ENCODE results near the gene GLT6D1. TPM values are rescaled to one million over a fixed set of nuclear protein-coding genes. Genes with fewer than 3 reads are reported as not detected.
A peak's percentile ranks its signal among the peaks of the same experiment; 100 is the strongest.

The GLT6D1 gene
- total RNA-seq, 1 donor from 2014 or later, result not detected

DNA sequence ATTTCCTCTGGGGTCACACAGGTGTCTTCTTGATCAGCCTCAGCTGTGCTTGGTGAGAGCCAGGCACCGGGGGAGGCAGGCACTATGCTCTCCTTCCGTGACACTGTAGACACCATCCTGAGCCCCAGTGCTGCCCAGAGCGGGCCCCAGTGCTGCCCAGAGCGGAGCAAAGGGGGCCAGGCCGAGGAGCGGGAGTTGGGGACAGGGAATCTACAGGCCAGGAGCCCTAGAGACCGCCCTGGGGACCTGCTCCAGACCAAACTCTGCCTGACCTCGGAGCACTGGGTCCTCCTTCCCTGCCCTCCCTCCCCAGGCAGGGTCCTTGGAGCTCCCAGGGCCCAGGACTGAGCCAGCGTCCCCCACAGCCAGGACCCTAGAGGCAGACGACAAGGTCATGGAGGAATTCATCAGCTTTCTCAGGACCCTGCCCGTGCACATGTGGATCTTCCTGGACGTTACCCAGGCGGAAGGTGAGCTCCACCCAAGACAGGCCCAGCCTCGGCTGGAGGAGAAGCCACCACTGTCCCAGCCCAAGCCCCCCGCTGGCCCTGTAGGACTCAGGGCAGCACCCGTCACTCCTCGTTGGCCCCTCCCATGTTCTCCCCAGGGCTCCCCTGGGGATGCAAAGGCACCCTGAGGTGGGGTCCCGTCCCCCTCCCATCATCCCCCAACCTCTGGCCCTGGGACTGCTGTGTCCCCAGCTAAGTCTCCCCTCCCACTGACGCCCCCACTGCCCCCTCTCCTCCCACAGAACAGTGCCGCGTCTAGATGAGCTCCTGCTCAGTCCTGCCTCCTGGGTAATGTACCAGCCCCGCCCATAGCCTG, 47.6 kb downstream of the GLT6D1 start:
- TF ChIP-seq, protein P1, sequence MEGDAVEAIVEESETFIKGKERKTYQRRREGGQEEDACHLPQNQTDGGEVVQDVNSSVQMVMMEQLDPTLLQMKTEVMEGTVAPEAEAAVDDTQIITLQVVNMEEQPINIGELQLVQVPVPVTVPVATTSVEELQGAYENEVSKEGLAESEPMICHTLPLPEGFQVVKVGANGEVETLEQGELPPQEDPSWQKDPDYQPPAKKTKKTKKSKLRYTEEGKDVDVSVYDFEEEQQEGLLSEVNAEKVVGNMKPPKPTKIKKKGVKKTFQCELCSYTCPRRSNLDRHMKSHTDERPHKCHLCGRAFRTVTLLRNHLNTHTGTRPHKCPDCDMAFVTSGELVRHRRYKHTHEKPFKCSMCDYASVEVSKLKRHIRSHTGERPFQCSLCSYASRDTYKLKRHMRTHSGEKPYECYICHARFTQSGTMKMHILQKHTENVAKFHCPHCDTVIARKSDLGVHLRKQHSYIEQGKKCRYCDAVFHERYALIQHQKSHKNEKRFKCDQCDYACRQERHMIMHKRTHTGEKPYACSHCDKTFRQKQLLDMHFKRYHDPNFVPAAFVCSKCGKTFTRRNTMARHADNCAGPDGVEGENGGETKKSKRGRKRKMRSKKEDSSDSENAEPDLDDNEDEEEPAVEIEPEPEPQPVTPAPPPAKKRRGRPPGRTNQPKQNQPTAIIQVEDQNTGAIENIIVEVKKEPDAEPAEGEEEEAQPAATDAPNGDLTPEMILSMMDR (conservative IDR thresholded peaks at IDR 0.05), result no peak
- Mint-ChIP-seq H3K9me3 (peaks cover 8% of the 10 kb centered on the region), H3K4me1 (no peaks in the 10 kb centered on the region), H3K27ac (ENCODE audit: unreplicated experiment) (no peak overlapping the region), H3K36me3 (ENCODE audit: low read depth) (no peaks in the 10 kb centered on the region), H3K4me3 (no peak overlapping the region), H3K27me3 (ENCODE audit: low read depth) (peaks cover 7% of the 10 kb centered on the region)
- DNase-seq (ENCODE audit: low read depth, low spot score), result no peak

DNA sequence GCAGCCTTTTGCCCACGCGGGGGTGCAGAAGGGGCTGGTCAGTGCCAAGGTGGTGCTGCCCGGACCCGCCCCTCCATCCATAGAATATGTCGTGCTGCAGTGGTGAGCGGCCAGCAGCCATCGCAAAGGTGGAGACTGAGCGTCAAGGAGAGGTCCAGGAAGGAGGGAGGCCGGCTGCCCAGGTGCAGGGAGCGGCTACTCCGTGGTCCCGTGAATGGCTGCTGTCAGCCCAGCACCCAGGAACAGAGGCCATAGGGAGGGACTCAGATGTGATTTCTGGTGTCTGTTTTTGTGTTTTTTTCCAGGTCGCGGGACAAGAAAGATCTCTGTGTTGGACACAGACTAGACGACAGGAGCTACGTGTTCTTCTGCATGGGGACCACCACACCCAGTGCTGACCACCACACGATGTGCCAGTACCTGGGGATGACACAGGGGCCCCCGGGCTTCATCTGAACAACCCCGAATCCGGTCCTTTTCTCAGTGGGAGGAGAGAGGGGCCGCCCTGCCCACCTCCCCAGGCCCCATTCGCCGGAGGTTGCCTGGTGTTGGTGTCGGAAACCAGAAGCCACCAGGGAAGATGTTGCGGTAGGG, 48.8 kb downstream of the GLT6D1 start:
- no peak overlapping the region for H3K4me3 Mint-ChIP-seq
- TF ChIP-seq, protein P1 (conservative IDR thresholded peaks at IDR 0.05), result no peak
- H3K27me3 Mint-ChIP-seq (ENCODE audit: low read depth), result peaks cover 3% of the 10 kb centered on the region
- H3K27ac Mint-ChIP-seq (ENCODE audit: unreplicated experiment), result no peak overlapping the region
- H3K4me1 Mint-ChIP-seq, result no peaks in the 10 kb centered on the region
- H3K36me3 Mint-ChIP-seq (ENCODE audit: low read depth), result no peaks in the 10 kb centered on the region
- H3K9me3 Mint-ChIP-seq, result peaks cover 8% of the 10 kb centered on the region
- no peak for DNase-seq (ENCODE audit: low read depth, low spot score)

DNA sequence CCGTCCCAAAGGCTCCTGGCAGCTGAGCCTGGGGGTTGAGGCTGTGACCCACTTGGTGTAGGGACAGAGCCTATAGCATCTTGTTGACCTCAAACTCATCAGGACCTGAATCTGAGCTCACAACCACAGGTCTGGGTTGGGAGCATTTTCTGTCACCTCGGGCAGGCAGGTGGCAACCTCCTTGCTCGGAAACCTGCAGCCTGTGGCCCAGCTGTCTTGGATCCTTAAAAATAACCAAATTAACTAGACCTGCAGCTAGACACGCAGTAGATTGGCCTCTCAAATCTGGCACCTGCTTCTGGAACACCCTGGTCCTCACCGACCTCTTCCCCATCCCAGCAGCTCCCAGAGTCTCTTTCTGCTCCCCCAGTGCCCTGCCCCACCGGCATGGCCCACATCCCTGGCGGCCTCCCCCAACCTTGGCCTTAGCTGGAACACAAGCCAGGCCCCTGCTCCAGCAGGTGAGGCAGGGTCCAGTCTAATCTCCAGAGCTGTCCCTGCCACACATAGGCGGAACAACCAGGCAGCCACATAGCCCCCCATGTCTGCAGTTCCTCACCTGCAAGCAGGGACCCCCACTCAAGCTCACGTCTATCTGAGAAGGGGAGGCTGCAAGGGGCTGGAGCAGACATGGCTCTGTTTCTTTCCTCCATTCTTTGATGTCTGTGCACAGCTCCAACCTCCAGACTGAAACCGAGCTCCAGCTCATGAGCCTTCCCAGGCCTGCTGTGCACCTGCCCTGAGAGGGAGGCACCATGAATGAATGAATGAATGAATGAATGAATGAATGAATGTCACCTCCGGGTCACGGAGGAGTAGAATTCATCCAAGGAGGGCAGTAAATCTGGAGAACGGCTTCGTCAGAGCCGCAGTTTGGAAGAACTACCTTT, 49.5 kb downstream of the GLT6D1 start:
- Mint-ChIP-seq H3K27ac (ENCODE audit: unreplicated experiment) (peak overlapping the region; percentile 35), H3K4me1 (no peaks in the 10 kb centered on the region), H3K27me3 (ENCODE audit: low read depth) (peaks cover under 1% of the 10 kb centered on the region), H3K4me3 (no peak overlapping the region), H3K36me3 (ENCODE audit: low read depth) (no peaks in the 10 kb centered on the region), H3K9me3 (peaks cover 3% of the 10 kb centered on the region)
- TF ChIP-seq, protein P1 (conservative IDR thresholded peaks at IDR 0.05), result no peak
- DNase-seq (ENCODE audit: low read depth, low spot score), result no peak

DNA sequence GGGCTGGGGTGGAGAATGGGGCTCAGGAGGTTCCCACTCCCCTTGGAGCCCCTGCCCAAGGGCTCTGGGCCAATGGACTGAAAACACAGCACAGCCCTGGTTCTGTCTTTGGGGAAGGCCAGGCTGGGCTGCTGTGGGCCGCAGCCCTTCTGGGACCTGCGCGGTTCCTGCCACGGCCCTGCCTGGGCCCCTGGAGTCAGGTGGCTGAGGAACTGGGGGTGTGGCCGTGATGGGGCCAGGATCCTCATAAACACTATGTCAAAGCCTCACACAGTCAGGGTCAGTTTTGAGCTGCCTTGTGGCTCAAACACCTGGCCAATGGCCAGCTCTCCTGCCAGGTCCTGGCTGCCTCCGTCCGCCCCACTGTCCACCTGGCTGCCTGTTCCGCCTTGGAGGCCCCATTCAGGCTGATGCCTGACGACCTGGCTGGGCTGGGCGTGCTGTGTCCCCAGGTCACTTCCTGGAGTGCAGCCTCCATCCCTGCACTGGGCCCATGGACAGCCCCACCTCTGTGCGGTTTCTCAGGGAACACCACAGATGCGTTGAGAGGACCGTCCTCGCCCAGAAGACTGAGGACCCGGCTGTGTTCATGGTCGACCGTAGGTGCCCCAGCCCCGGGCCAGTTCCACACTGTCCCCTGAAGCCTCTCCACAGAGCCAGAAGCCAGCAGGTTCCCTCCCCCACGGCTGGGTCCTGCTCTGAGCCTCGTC, 50.3 kb downstream of the GLT6D1 start:
- TF ChIP-seq, protein P1 (conservative IDR thresholded peaks at IDR 0.05), result no peak
- Mint-ChIP-seq H3K4me3 (no peak overlapping the region), H3K4me1 (no peaks in the 10 kb centered on the region), H3K36me3 (ENCODE audit: low read depth) (no peaks in the 10 kb centered on the region), H3K27ac (ENCODE audit: unreplicated experiment) (no peak overlapping the region), H3K27me3 (ENCODE audit: low read depth) (no peaks in the 10 kb centered on the region), H3K9me3 (peaks cover 2% of the 10 kb centered on the region)
- DNase-seq (ENCODE audit: low read depth, low spot score), result no peak

DNA sequence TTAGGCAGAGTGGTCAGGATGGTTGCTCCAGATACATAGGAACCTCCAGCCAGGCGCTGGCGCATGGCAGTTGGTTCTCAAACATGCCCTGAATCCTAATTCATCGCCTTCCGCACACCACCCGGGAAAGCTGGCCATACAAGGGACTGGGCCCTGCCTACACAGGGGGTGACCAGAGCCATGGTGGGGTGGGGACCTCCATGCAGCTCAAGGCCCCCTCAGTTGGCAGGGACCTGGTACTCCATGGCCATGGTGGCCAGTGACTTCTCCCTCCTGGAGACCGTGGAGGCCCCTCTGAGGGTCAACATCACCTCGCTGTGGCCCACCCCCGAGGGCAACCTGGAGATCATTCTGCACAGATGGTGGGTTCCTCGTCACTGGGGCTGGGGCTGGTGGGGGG, 51.0 kb downstream of the GLT6D1 start:
- no peak for DNase-seq (ENCODE audit: low read depth, low spot score)
- H3K9me3 Mint-ChIP-seq, result no peaks in the 10 kb centered on the region
- TF ChIP-seq, protein P1 (conservative IDR thresholded peaks at IDR 0.05), result no peak
- H3K4me1 Mint-ChIP-seq, result no peaks in the 10 kb centered on the region
- H3K4me3 Mint-ChIP-seq, result no peak overlapping the region
- H3K36me3 Mint-ChIP-seq (ENCODE audit: low read depth), result no peaks in the 10 kb centered on the region
- no peaks in the 10 kb centered on the region for H3K27me3 Mint-ChIP-seq (ENCODE audit: low read depth)
- no peak overlapping the region for H3K27ac Mint-ChIP-seq (ENCODE audit: unreplicated experiment)

Data from neural crest cell (in vitro differentiated cells).